Activated T-cell treated with anti-CD3 and anti-CD28 coated beads, Interleukin-2, amount 50 U/mL, for 24 hours (primary cell): ENCODE results near the gene PTGER2.

ENCODE experiments used
- DNase-seq: peaks from one replicate; pipeline ENCODE4 v3.0.0-alpha.2; 2020
- H3K27ac Mint-ChIP-seq: 2 replicates; pipeline ENCODE4 v1.8.0; 2020; ENCODE audit warnings: mild to moderate bottlenecking, mixed read lengths
- H3K27me3 Mint-ChIP-seq: 2 replicates; pipeline ENCODE4 v1.8.0; 2020; ENCODE audit warnings: mixed read lengths
- H3K36me3 Mint-ChIP-seq: 2 replicates; pipeline ENCODE4 v1.8.0; 2020; ENCODE audit warnings: low read depth, mixed read lengths
- H3K4me1 Mint-ChIP-seq: 2 replicates; pipeline ENCODE4 v1.8.0; 2020; ENCODE audit warnings: low read depth, mixed read lengths
- H3K4me3 Mint-ChIP-seq: 2 replicates; pipeline ENCODE4 v1.8.0; 2020; ENCODE audit warnings: mild to moderate bottlenecking, moderate library complexity, mixed read lengths
- H3K9me3 Mint-ChIP-seq: 2 replicates; pipeline ENCODE4 v1.8.0; 2020; ENCODE audit warnings: mixed read lengths

Gene PTGER2

GRCh38 chr14:52318062-52318461 lies 4.0 kb downstream of the PTGER2 start:
- Mint-ChIP-seq H3K36me3 (peaks cover 51% of the 10 kb centered on the region), H3K4me1 (peaks cover 74% of the 10 kb centered on the region), H3K27ac (peak overlapping the region; percentile 42), H3K9me3 (peaks cover 24% of the 10 kb centered on the region), H3K27me3 (peaks cover 31% of the 10 kb centered on the region), H3K4me3 (peak overlapping the region; percentile 92)
- no peak for DNase-seq

GRCh38 chr14:52318826-52319645 lies 4.9 kb downstream of the PTGER2 start:
- Mint-ChIP-seq H3K36me3 (peaks cover 54% of the 10 kb centered on the region), H3K4me1 (peaks cover 67% of the 10 kb centered on the region), H3K27me3 (peaks cover 22% of the 10 kb centered on the region), H3K9me3 (peaks cover 26% of the 10 kb centered on the region), H3K27ac (peak overlapping the region; percentile 62), H3K4me3 (peak overlapping the region; percentile 53)
- no peak for DNase-seq

- H3K9me3 Mint-ChIP-seq = peaks cover 26% of the 10 kb centered on the region
- H3K36me3 Mint-ChIP-seq = peaks cover 52% of the 10 kb centered on the region
- peaks cover 71% of the 10 kb centered on the region for H3K4me1 Mint-ChIP-seq
- DNase-seq = no peak
- peaks cover 16% of the 10 kb centered on the region for H3K27me3 Mint-ChIP-seq
- H3K4me3 Mint-ChIP-seq = no peak overlapping the region
- H3K27ac Mint-ChIP-seq = no peak overlapping the region
These were observed 5.8 kb downstream of the PTGER2 start for GRCh38 chr14:52319919-52320318.

GRCh38 chr14:52325126-52325525 lies 11.0 kb downstream of the PTGER2 start:
- Mint-ChIP-seq H3K4me1 (peaks cover 68% of the 10 kb centered on the region), H3K4me3 (peak overlapping the region; percentile 48)

GRCh38 chr14:52325630-52326029 lies 11.5 kb downstream of the PTGER2 start:
- Mint-ChIP-seq H3K27ac (peak overlapping the region; percentile 86), H3K36me3 (peaks cover 62% of the 10 kb centered on the region), H3K4me3 (peak overlapping the region; percentile 15), H3K27me3 (no peaks in the 10 kb centered on the region), H3K4me1 (peaks cover 68% of the 10 kb centered on the region), H3K9me3 (peaks cover 20% of the 10 kb centered on the region)
- no peak for DNase-seq

More at GRCh38 chr14:52325126-52325525, 11.0 kb downstream of the PTGER2 start:
- Mint-ChIP-seq H3K27ac (peak overlapping the region; percentile 86), H3K9me3 (peaks cover 23% of the 10 kb centered on the region), H3K27me3 (no peaks in the 10 kb centered on the region), H3K36me3 (peaks cover 63% of the 10 kb centered on the region)
- no peak for DNase-seq

- H3K4me3 Mint-ChIP-seq = peak overlapping the region; percentile 58
- H3K27me3 Mint-ChIP-seq = no peaks in the 10 kb centered on the region
- DNase-seq = no peak
These were observed 13.5 kb downstream of the PTGER2 start for GRCh38 chr14:52327374-52328226.

GRCh38 chr14:52328276-52328675 lies 14.2 kb downstream of the PTGER2 start:
- DNase-seq = no peak
- Mint-ChIP-seq H3K27ac (peak overlapping the region; percentile 91), H3K9me3 (peaks cover 4% of the 10 kb centered on the region), H3K4me1 (peaks cover 71% of the 10 kb centered on the region), H3K27me3 (no peaks in the 10 kb centered on the region), H3K36me3 (peaks cover 45% of the 10 kb centered on the region), H3K4me3 (peak overlapping the region; percentile 58)

More at GRCh38 chr14:52327374-52328226, 13.5 kb downstream of the PTGER2 start:
- Mint-ChIP-seq H3K9me3 (peaks cover 9% of the 10 kb centered on the region), H3K36me3 (peaks cover 51% of the 10 kb centered on the region), H3K27ac (peak overlapping the region; percentile 91), H3K4me1 (peaks cover 71% of the 10 kb centered on the region)

GRCh38 chr14:52329678-52330369 lies 15.7 kb downstream of the PTGER2 start:
- Mint-ChIP-seq H3K27me3 (no peaks in the 10 kb centered on the region), H3K9me3 (peaks cover 2% of the 10 kb centered on the region), H3K4me1 (peaks cover 65% of the 10 kb centered on the region), H3K36me3 (peaks cover 38% of the 10 kb centered on the region), H3K27ac (peak overlapping the region; percentile 63), H3K4me3 (no peak overlapping the region)
- DNase-seq = no peak

GRCh38 chr14:52332269-52332668 lies 18.2 kb downstream of the PTGER2 start:
- Mint-ChIP-seq H3K36me3 (peaks cover 30% of the 10 kb centered on the region), H3K9me3 (peaks cover 2% of the 10 kb centered on the region), H3K27me3 (no peaks in the 10 kb centered on the region), H3K4me1 (peaks cover 46% of the 10 kb centered on the region), H3K27ac (no peak overlapping the region), H3K4me3 (no peak overlapping the region)
- no peak for DNase-seq

- H3K27ac Mint-ChIP-seq = no peak overlapping the region
- no peak overlapping the region for H3K4me3 Mint-ChIP-seq
- H3K9me3 Mint-ChIP-seq = peaks cover 2% of the 10 kb centered on the region
- peaks cover 23% of the 10 kb centered on the region for H3K36me3 Mint-ChIP-seq
- H3K4me1 Mint-ChIP-seq = peaks cover 41% of the 10 kb centered on the region
- H3K27me3 Mint-ChIP-seq = no peaks in the 10 kb centered on the region
- no peak for DNase-seq
These were observed 19.0 kb downstream of the PTGER2 start for GRCh38 chr14:52333108-52333507.

GRCh38 chr14:52333823-52334657 lies 19.9 kb downstream of the PTGER2 start:
- Mint-ChIP-seq H3K27me3 (no peaks in the 10 kb centered on the region), H3K4me1 (peaks cover 40% of the 10 kb centered on the region), H3K4me3 (no peak overlapping the region), H3K36me3 (peaks cover 21% of the 10 kb centered on the region), H3K27ac (no peak overlapping the region), H3K9me3 (peaks cover 2% of the 10 kb centered on the region)
- no peak for DNase-seq

GRCh38 chr14:52336241-52336640 lies 22.1 kb downstream of the PTGER2 start:
- Mint-ChIP-seq H3K4me1 (peaks cover 26% of the 10 kb centered on the region), H3K9me3 (no peaks in the 10 kb centered on the region), H3K36me3 (peaks cover 7% of the 10 kb centered on the region), H3K4me3 (no peak overlapping the region), H3K27me3 (no peaks in the 10 kb centered on the region), H3K27ac (no peak overlapping the region)
- no peak for DNase-seq

GRCh38 chr14:52338051-52338681 lies 24.1 kb downstream of the PTGER2 start:
- Mint-ChIP-seq H3K27ac (no peak overlapping the region), H3K4me1 (peaks cover 20% of the 10 kb centered on the region), H3K9me3 (no peaks in the 10 kb centered on the region), H3K27me3 (no peaks in the 10 kb centered on the region), H3K36me3 (no peaks in the 10 kb centered on the region), H3K4me3 (no peak overlapping the region)
- DNase-seq = no peak
